ENCODE results near the gene C1orf52. TPM values are rescaled to one million over a fixed set of nuclear protein-coding genes. Genes with fewer than 3 reads are reported as not detected.

C1orf52 gene
- total and polyA plus RNA-seq, 9 of the 15 experiments (the other 6 are each of a cell fraction or from before 2014, with no cell fraction given) = 17.0 to 38.5 (median 33.0) TPM

- TF ChIP-seq ZNF778 (CRISPR knock-in tag; IDR thresholded peaks at IDR 0.05) = no peak
- peak; percentile 52; the same call in 1 of the 2 replicates for TF ChIP-seq CREB1 (IDR thresholded peaks at IDR 0.05)
- TF ChIP-seq CREB1 (CRISPR knock-in tag; IDR thresholded peaks at IDR 0.05) = peak; percentile 50; the same call in 1 of the 2 replicates
- no peak for TF ChIP-seq SMAD4 (CRISPR knock-in tag; conservative IDR thresholded peaks at IDR 0.05)
- no peak; the same call in 1 of the 2 replicates for TF ChIP-seq NR2C2 (CRISPR knock-in tag; IDR thresholded peaks at IDR 0.05)
- no peak for TF ChIP-seq NR2C2 (tag; IDR thresholded peaks at IDR 0.05)
- TF ChIP-seq TEAD1 (CRISPR knock-in tag; IDR thresholded peaks at IDR 0.05) = peak in 1 of 2 experiments; percentile 51; a peak in 1 of 4 replicates
- TF ChIP-seq E2F1 (CRISPR knock-in tag; IDR thresholded peaks at IDR 0.05) = 0 out of 2 replicates have a peak, but pooled peaks have one; percentile 17
- no peak for TF ChIP-seq MECOM (CRISPR knock-in tag; IDR thresholded peaks at IDR 0.05)
- TF ChIP-seq XRCC5 (IDR thresholded peaks at IDR 0.05; ENCODE audit: low read depth, low read length) = 0 out of 2 replicates have a peak, but pooled peaks have one; percentile 27
- TF ChIP-seq GABPB2 (CRISPR knock-in tag; conservative IDR thresholded peaks at IDR 0.05) = no peak
- no peak for TF ChIP-seq CEBPB (tag; IDR thresholded peaks at IDR 0.05)
- TF ChIP-seq TRIM25 (IDR thresholded peaks at IDR 0.05; ENCODE audit: borderline replicate concordance) = no peak
- TF ChIP-seq ELF4 (CRISPR knock-in tag; IDR thresholded peaks at IDR 0.05) = peak; percentile 72; the same call in 1 of the 2 replicates
- TF ChIP-seq ZNF639 (CRISPR knock-in tag; conservative IDR thresholded peaks at IDR 0.05 in 1 of 2, IDR thresholded peaks at IDR 0.05 in 1 of 2) = no peak
- TF ChIP-seq BRD4 (IDR thresholded peaks at IDR 0.05) = 0 out of 2 replicates have a peak, but pooled peaks have one; percentile 33
- TF ChIP-seq THAP12 (CRISPR knock-in tag; IDR thresholded peaks at IDR 0.05) = no peak
- TF ChIP-seq RBM39 (optimal IDR thresholded peaks at IDR 0.05; ENCODE audit: low read depth, low read length) = no peak
- no peak for TF ChIP-seq ARID2 (IDR thresholded peaks at IDR 0.05)
- TF ChIP-seq CHD4 (IDR thresholded peaks at IDR 0.05; ENCODE audit: insufficient read depth, insufficient replicate concordance, low read depth, low read length, poor library complexity, severe bottlenecking) = no peak
- no peak for TF ChIP-seq NFXL1 (CRISPR knock-in tag; IDR thresholded peaks at IDR 0.05)
Observed at GRCh38 chr1:85259118-85259911, at the start of gene C1orf52 (continued).
